ENCODE results near the gene HOOK2. TPM values are rescaled to one million over a fixed set of nuclear protein-coding genes. Genes with fewer than 3 reads are reported as not detected.
"Not testable (repeated sequence)": the region's sequence is repeated elsewhere in the genome, so short reads cannot be mapped to it uniquely, and the experiment has no call there.

HOOK2 gene
- total RNA-seq, 1 experiment from 2014 or later = 19.0 TPM

DNA sequence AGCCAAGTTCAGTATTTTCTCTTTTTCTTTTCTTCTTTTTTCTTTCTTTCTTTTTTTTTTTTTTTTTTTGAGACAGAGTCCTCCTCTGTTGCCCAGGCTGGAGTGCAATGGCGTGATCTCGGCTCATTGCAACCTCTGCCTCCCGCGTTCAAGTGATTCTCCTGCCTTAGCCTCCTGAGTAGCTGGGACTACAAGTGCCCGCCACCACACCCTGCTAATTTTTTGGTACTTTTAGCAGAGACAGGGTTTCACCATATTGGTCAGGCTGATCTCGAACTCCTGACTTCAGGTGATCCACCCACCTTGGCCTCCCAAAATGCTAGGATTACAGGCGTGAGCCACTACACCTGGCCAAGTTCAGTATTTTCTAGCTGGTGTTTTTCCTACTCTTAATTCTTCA lies 22.3 kb upstream of the HOOK2 start:
- not testable (repeated sequence) for H3K4me1 ChIP-seq; DNase-seq; H3K9me3 ChIP-seq (replicated peaks); H3K4me3 ChIP-seq; H3K27ac ChIP-seq; H3K36me3 ChIP-seq
- H3K27me3 ChIP-seq = peaks cover 14% of the 10 kb centered on the region

DNA sequence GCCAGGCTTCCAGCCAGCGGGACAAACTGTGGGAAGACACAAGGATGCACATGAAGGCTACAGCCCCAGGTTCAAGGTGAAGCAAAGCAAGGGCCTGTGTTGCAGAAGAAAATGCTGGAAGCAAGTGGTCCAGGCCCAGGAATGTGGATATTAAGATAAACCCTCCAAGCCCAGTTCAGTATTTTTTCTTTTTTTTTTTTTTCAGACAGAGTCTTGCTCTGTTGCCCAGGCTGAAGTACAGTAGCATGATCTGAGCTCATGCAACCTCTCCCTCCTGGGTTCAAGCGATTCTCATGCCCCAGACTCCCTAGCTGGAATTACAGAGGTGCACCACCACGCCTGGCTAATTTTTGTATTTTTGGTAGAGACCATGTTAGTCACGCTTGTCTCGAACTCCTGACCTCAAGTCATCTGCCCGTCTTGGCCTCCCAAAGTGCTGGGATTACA lies 21.8 kb upstream of the HOOK2 start:
- DNase-seq = no peak
- peaks cover 2% of the 10 kb centered on the region; the same call in 1 of the 2 replicates for H3K4me1 ChIP-seq
- no peak overlapping the region for H3K4me3 ChIP-seq
- no peak overlapping the region for H3K27ac ChIP-seq
- H3K27me3 ChIP-seq = peaks cover 10% of the 10 kb centered on the region
- H3K9me3 ChIP-seq (replicated peaks) = no peaks in the 10 kb centered on the region
- no peaks in the 10 kb centered on the region for H3K36me3 ChIP-seq

DNA sequence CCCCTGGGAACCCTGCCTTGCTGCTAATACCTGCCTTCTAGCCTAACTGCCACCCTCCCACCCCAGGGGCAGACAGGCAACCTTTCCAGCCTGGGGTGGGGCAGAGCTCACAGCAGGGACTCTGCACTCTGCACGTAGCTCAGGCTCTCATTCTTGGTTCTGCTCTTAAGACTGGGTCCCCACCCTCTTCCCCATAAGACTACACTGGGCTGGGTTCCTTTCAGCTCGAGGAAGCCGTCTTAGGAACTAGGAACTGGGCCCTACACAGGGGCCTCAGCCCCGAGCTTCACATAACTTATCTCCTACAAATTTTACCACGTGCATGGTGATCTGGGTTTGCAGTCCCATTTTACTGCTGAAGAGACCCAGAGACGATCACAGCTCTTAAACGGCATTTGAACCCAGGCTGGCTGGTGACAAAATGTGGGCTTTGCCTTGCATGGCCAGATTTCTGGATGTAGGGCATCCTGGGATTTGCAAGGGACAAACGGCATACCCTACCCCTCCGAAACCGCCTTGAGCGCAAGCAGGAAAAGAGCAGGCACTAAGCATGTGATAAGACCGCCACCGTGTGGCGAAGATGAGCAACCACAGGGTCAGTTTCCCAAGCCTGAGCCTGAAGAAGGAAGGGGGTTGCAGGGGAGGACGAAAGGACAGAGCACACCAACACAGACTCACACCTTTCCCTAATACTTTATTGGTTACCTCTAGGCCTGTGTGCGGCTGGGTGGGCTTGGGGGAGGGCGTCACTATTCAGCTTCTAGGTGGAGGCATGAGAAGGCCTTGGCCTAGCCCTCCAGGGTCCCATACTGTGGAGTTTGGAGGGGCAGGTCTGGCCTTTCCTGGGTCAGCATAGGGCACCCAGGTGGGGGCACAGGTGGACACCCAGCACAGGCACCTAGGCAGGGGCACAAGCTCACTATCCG lies 21.1 kb upstream of the HOOK2 start:
- peak; percentile 88 to 96 for DNase-seq
- no peak overlapping the region for H3K27ac ChIP-seq
- H3K36me3 ChIP-seq = no peaks in the 10 kb centered on the region
- peaks cover 3% of the 10 kb centered on the region; the same call in 1 of the 2 replicates for H3K27me3 ChIP-seq
- no peaks in the 10 kb centered on the region; the same call in 1 of the 2 replicates for H3K4me1 ChIP-seq
- no peaks in the 10 kb centered on the region for H3K9me3 ChIP-seq (replicated peaks)
- no peak overlapping the region for H3K4me3 ChIP-seq

DNA sequence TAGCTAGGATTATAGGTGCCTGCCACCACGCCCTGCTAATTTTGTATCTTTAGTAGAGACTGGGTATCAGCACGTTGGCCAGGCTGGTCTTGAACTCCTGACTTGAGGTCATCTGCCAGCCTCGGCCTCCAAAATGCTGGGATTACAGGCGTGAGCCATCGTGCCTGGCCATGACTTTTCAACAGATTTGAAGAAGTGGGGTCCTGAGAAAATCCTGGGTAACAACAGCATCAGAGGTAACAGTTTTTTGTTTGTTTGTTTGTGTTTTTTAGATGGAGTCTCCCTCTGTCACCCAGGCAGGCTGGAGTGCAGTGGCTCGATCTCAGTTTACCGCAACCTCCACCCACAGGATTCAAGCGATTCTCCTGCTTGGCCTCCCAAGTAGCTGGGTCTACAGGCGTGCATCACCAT lies 19.6 kb upstream of the HOOK2 start:
- no peak overlapping the region for H3K4me3 ChIP-seq
- DNase-seq = no peak
- no peaks in the 10 kb centered on the region for H3K27me3 ChIP-seq
- peaks cover 9% of the 10 kb centered on the region for H3K4me1 ChIP-seq
- no peaks in the 10 kb centered on the region for H3K9me3 ChIP-seq (replicated peaks)
- no peak overlapping the region for H3K27ac ChIP-seq
- H3K36me3 ChIP-seq = no peaks in the 10 kb centered on the region

DNA sequence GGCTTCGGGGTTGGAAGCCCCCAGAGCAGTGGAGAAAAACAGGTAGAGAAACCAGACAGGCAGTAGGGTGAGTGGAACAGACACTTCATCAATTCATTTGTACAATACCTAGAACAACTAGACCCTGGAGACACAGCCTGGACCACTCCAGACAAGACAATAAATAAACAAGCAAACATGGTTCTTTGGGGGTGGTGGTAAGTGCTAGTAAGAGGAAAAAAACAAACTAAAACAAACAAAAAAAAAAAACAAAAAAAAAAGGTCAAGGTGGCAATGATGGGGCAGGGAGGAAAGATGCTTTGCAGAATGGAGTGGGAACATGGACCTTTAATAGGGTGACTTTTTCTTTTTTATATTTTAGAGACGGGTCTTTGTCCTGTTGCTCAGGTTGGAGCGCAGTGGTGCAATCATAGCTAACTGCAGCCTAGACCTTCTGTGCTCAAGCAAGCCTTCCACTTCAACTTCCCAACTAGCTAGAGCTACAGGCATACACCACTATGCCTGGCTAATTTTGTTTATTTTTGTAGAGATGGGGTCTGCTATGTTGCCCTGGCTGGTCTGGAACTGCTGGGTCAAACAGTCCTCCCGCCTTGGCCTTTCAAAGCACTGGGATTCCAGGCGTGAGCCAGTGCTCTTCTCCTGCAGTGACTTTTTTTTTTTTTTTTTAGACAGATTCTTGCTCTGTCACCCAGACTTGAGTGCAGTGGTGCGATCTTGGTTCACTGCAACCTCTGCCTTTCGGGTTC lies 19.0 kb upstream of the HOOK2 start:
- Histone ChIP-seq H3K4me1 (peaks cover 9% of the 10 kb centered on the region), H3K27me3 (no peaks in the 10 kb centered on the region), H3K27ac (peak overlapping the region; percentile 60; the same call in 1 of the 2 replicates), H3K9me3 (replicated peaks) (no peaks in the 10 kb centered on the region), H3K36me3 (no peaks in the 10 kb centered on the region), H3K4me3 (peak overlapping the region; percentile 80)
- DNase-seq = no peak

DNA sequence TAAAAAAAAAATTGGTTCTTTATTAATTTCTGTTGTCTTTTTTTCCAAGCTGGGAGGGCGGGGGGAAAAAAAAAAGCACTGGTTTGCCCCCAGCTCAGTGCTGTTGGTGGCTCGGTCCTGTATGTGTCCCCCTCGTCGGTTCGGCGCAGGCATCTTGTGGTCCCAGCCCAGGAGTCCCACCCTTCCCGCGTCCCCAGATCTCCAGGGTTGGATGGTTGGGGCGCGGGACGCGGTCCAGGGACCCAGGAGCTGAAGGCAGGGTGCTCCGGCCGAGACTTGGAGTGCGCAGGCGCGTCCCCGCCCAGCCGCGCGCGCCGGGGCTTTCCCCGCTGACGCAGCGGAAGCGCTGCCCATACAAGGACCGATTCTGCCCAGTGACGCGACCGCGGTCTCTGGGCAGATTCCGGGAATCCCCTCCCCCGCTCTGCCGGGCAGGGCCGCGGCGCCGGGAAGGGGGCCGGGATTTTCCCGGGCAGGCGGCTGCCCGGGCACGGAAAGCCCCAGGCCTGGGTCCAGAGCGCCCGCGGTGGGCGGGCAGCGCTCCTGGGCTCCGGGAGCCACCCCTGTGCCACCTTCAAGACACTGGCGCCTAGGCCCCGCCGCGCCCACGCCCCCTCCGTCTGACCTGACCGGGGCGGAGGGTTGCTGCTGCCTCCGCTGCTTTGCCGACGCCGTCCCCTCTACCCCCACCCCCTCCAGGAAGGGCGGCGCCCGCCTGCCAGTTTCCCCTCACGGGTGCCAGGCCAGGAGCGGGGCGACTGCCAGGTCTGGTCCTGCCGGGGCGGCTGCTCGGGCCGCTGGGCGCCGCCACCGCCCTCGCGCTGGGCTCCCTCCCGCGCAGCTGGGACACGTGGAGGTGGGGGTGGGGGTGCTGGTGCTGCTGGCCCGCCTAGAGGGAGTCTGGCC lies 18.2 kb upstream of the HOOK2 start:
- H3K27ac ChIP-seq = peak overlapping the region; percentile 60
- DNase-seq = peak; percentile 93 to 98
- peak overlapping the region; percentile 80 for H3K4me3 ChIP-seq
- H3K4me1 ChIP-seq = peaks cover 16% of the 10 kb centered on the region
- no peaks in the 10 kb centered on the region for H3K27me3 ChIP-seq
- H3K36me3 ChIP-seq = no peaks in the 10 kb centered on the region
- no peaks in the 10 kb centered on the region for H3K9me3 ChIP-seq (replicated peaks)

DNA sequence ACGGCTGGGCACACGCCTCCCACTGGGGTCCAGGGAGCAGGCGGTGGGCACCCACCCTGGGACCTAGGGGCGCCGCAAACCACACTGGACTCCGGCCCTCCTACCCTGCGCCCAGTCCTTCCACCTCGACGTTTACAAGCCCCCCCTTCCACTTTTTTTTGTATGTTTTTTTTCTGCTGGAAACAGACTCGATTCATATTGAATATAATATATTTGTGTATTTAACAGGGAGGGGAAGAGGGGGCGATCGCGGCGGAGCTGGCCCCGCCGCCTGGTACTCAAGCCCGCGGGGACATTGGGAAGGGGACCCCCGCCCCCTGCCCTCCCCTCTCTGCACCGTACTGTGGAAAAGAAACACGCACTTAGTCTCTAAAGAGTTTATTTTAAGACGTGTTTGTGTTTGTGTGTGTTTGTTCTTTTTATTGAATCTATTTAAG lies 17.5 kb upstream of the HOOK2 start:
- Histone ChIP-seq H3K4me3 (peak overlapping the region; percentile 80), H3K27ac (peak overlapping the region; percentile 18; the same call in 1 of the 2 replicates), H3K36me3 (no peaks in the 10 kb centered on the region), H3K27me3 (no peaks in the 10 kb centered on the region), H3K4me1 (peaks cover 23% of the 10 kb centered on the region), H3K9me3 (replicated peaks) (no peaks in the 10 kb centered on the region)
- DNase-seq = no peak

DNA sequence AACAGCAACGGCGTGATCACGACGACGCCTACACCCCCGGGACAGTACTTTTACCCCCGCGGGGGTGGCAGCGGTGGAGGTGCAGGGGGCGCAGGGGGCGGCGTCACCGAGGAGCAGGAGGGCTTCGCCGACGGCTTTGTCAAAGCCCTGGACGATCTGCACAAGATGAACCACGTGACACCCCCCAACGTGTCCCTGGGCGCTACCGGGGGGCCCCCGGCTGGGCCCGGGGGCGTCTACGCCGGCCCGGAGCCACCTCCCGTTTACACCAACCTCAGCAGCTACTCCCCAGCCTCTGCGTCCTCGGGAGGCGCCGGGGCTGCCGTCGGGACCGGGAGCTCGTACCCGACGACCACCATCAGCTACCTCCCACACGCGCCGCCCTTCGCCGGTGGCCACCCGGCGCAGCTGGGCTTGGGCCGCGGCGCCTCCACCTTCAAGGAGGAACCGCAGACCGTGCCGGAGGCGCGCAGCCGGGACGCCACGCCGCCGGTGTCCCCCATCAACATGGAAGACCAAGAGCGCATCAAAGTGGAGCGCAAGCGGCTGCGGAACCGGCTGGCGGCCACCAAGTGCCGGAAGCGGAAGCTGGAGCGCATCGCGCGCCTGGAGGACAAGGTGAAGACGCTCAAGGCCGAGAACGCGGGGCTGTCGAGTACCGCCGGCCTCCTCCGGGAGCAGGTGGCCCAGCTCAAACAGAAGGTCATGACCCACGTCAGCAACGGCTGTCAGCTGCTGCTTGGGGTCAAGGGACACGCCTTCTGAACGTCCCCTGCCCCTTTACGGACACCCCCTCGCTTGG lies 16.9 kb upstream of the HOOK2 start:
- peak; percentile 83 to 85 for DNase-seq
- H3K9me3 ChIP-seq (replicated peaks) = no peaks in the 10 kb centered on the region
- H3K4me1 ChIP-seq = peaks cover 24% of the 10 kb centered on the region
- H3K27me3 ChIP-seq = no peaks in the 10 kb centered on the region
- H3K36me3 ChIP-seq = no peaks in the 10 kb centered on the region
- H3K27ac ChIP-seq = peak overlapping the region; percentile 18; the same call in 1 of the 2 replicates
- peak overlapping the region; percentile 80 for H3K4me3 ChIP-seq

DNA sequence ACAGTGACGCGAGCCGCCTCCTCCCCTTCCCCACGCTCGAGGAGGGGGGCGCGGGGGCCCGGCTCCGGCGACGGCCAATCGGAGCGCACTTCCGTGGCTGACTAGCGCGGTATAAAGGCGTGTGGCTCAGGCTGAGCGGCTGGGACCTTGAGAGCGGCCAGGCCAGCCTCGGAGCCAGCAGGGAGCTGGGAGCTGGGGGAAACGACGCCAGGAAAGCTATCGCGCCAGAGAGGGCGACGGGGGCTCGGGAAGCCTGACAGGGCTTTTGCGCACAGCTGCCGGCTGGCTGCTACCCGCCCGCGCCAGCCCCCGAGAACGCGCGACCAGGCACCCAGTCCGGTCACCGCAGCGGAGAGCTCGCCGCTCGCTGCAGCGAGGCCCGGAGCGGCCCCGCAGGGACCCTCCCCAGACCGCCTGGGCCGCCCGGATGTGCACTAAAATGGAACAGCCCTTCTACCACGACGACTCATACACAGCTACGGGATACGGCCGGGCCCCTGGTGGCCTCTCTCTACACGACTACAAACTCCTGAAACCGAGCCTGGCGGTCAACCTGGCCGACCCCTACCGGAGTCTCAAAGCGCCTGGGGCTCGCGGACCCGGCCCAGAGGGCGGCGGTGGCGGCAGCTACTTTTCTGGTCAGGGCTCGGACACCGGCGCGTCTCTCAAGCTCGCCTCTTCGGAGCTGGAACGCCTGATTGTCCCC lies 16.1 kb upstream of the HOOK2 start, which contains the start of gene JUNB:
TSS of gene JUNB (plus strand) at position 142 of the 706 bp plus-strand sequence. CDS start at position 428, 286 bp downstream.
- H3K4me3 ChIP-seq = peak within 1 kb of the TSS; percentile 80
- peaks cover 24% of the 10 kb centered on the region for H3K4me1 ChIP-seq
- DNase-seq = peak; percentile 98 to 99
- H3K27ac ChIP-seq = peak within 1 kb of the TSS; percentile 20
- no peaks in the 10 kb centered on the region for H3K27me3 ChIP-seq
- no peaks in the 10 kb centered on the region for H3K36me3 ChIP-seq
- H3K9me3 ChIP-seq (replicated peaks) = no peaks in the 10 kb centered on the region

DNA sequence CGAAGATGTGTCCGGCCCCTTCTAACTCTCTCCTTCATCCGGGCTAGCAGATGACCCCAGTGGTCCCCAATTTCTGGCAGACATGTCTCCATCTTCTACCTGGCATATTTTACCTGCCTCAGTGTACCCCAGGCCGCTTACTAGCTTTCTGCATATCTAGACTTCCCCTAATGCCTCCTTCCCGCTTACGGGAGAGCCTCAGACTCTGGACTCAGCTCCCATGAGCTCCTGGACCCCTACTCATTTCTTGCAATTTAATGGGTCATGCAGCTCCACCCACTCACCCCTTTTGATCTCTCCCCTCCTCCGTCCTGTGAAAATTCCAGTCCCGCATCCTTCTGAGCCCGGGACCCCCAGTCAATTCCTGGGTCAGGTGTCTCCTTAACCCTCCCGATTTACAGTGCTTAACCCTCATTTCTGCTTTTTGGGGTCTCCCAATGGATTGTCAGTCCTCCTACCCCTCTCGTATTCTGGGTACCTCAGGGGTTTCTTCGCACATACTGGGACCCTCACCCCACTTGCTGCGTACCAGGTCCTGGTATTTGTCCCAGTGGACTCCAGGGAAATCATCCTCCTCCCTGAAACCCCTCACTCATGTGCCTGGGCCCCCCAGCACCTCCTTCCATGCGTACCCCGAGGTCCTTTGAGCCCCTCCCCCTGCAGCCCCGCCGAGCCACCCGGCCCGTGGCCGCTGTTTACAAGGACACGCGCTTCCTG lies 15.4 kb upstream of the HOOK2 start:
- no peaks in the 10 kb centered on the region for H3K27me3 ChIP-seq
- peak in 1 of 2 experiments; percentile 36 for DNase-seq
- H3K27ac ChIP-seq = no peak overlapping the region; the same call in 1 of the 2 replicates
- H3K36me3 ChIP-seq = no peaks in the 10 kb centered on the region
- H3K4me3 ChIP-seq = peak overlapping the region; percentile 80
- peaks cover 27% of the 10 kb centered on the region for H3K4me1 ChIP-seq
- no peaks in the 10 kb centered on the region for H3K9me3 ChIP-seq (replicated peaks)

DNA sequence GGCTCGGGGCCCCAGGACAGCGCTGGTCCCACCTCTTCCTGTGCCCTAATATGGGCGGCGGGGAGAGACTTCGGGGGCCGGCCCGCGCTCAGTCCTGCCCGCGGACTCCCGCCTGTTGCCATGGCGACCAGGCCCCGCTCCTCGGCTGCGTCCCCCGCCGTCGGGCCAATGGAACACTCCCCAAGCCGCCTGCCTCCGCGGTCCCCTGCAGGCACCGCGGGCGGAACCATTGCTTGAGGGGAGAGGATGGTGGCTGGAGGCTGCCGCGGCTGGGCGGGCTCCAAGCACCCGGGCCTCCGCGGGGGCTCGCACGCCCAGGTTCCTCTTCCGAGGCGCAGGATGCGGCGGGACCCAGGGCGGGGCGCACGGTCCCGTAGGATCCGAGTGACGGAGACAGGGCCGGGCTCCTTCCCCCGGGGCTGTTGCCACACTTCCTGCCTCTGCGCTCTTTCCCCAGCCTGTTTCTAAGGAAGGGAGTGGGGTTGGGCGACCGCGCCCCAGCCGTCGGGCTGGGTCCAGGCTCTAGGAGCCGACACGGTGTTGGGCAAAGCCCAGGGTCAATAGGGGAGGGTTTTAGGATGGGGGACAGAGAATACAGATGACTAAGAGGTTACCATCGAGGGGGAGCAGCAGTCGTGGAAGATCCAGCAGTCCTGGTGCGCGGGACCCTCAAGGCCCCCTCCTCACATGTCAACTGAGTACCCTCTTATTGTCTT lies 14.7 kb upstream of the HOOK2 start:
- H3K4me1 ChIP-seq = peaks cover 34% of the 10 kb centered on the region
- H3K27ac ChIP-seq = peak overlapping the region; percentile 20
- H3K9me3 ChIP-seq (replicated peaks) = no peaks in the 10 kb centered on the region
- peak overlapping the region; percentile 80 for H3K4me3 ChIP-seq
- DNase-seq = peak; percentile 99
- no peaks in the 10 kb centered on the region for H3K27me3 ChIP-seq
- H3K36me3 ChIP-seq = no peaks in the 10 kb centered on the region

Measured in SJCRH30 (cell line).